Stimulated activated CD4-positive, alpha-beta T cell treated with anti-CD3 and anti-CD28 coated beads, TNF-alpha, amount 100 ng/mL, for 48 hours (primary cell): Measurements from ENCODE around the gene SAP30BP.
A peak's percentile ranks its signal among the peaks of the same experiment; 100 is the strongest.

Experiments used
- DNase-seq, 3 donors: peaks; one replicate each; pipeline ENCODE4 v3.0.0-alpha.2; 2020; ENCODE audit warnings: low read depth in 3 of 3

The SAP30BP gene

GRCh38 chr17:75685499-75685898 is 18.4 kb downstream of the SAP30BP start:
- no peak for DNase-seq

- peak in 1 of 3 donors; percentile 2 for DNase-seq
These were observed 21.2 kb downstream of the SAP30BP start for GRCh38 chr17:75688209-75688825.

GRCh38 chr17:75689441-75689873 is 22.3 kb downstream of the SAP30BP start:
- peak in 1 of 3 donors; percentile 34 for DNase-seq

- DNase-seq: peak in 1 of 3 donors; percentile 52
These were observed 24.2 kb downstream of the SAP30BP start for GRCh38 chr17:75691371-75691791.

GRCh38 chr17:75691801-75692626 is 24.9 kb downstream of the SAP30BP start:
- no peak for DNase-seq

GRCh38 chr17:75692976-75693375 is 25.8 kb downstream of the SAP30BP start:
- no peak for DNase-seq

- no peak for DNase-seq
These were observed 26.7 kb downstream of the SAP30BP start for GRCh38 chr17:75693500-75694481.

GRCh38 chr17:75694536-75694935 is 27.4 kb downstream of the SAP30BP start:
- DNase-seq: no peak

- no peak for DNase-seq
These were observed 28.1 kb downstream of the SAP30BP start for GRCh38 chr17:75695141-75695829.

GRCh38 chr17:75695830-75696271 is 28.7 kb downstream of the SAP30BP start:
- no peak for DNase-seq

GRCh38 chr17:75697651-75698291 is 30.6 kb downstream of the SAP30BP start:
- no peak for DNase-seq

- DNase-seq: no peak
These were observed 31.5 kb downstream of the SAP30BP start for GRCh38 chr17:75698659-75699058.

GRCh38 chr17:75701288-75701687 is 34.1 kb downstream of the SAP30BP start:
- DNase-seq: no peak

GRCh38 chr17:75703191-75703590 is 36.1 kb downstream of the SAP30BP start:
- no peak for DNase-seq

GRCh38 chr17:75703591-75703990 is 36.5 kb downstream of the SAP30BP start:
- DNase-seq: no peak

GRCh38 chr17:75704963-75705875 is 38.1 kb downstream of the SAP30BP start:
- DNase-seq: no peak

- no peak for DNase-seq
These were observed 39.0 kb downstream of the SAP30BP start for GRCh38 chr17:75706042-75706728.

GRCh38 chr17:75707079-75707571 is 40.0 kb downstream of the SAP30BP start:
- DNase-seq: no peak

GRCh38 chr17:75712446-75712845 is 45.3 kb downstream of the SAP30BP start:
- no peak for DNase-seq
